SKM-1 treated with dmso at 0.1 percent for 144 hours (cell line): ENCODE data around the gene MYF5.

Experiments
- DNase-seq: peaks from one replicate; lab custom pipeline; 2025; ENCODE audit not compliant: unreplicated experiment; lab: John Stamatoyannopoulos, UW

Gene MYF5

DNA sequence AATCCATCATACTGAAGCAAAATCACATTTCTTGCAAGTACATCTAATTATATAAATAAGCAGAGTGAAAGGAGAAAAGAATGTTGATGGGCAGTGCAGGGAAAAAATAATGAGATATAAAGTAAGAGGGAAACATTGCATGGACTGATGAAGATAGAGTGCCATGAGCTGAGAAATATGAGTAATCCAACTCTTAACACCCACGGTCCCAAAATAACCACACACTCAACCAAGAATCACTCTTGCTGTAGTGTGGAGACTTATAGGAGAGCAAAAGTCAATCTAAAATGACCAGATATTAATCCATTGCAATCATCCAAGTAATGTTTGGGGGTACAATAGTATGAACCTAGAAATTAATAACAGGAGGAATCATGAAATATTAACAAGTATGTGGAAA, 40.2 kb downstream of the MYF5 start:
- no peak for DNase-seq

- no peak for DNase-seq
Observed at GRCh38 chr12:80761838-80762237, 45.1 kb downstream of the MYF5 start.

GRCh38 chr12:80763874-80764273, 47.2 kb downstream of the MYF5 start:
- peak; percentile 12 for DNase-seq

GRCh38 chr12:80766210-80766609, 49.5 kb downstream of the MYF5 start:
- DNase-seq, result no peak

DNA sequence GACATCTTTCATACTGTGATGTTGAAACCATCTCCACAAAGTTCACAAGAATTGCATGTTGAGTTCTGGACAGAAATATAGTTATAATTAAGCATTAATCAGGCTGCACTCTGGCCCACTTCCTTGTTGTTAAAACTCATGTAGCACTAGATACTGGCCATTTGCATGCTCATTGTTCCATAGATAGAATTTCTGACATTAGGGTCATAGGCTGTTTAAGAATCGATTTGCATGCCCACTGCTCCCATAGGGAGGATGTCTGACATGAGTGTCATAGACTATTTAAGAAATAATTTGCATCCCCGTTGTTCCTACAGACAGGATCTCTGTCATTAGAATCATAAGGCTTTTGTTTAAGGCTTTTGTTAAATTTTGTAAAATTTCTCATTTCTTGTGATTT, 50.2 kb downstream of the MYF5 start:
- no peak for DNase-seq
